ENCODE data around the gene TBC1D4.

GRCh38 chr13:75378301-75378700, 103.7 kb downstream of the TBC1D4 start:
- TF ChIP-seq SUZ12 (IDR thresholded peaks at IDR 0.05) = no peak
- no peak for TF ChIP-seq FOXA1 (IDR thresholded peaks at IDR 0.05)
- TF ChIP-seq FOXM1 (IDR thresholded peaks at IDR 0.05; ENCODE audit: borderline replicate concordance) = no peak

All from HEK293T (cell line).